NCI-H524 treated with DMSO at 0.1 percent for 48 hours (cell line): Measurements from ENCODE around the gene PLA2G2C.

Experiments used
- DNase-seq: peaks from one replicate; lab custom pipeline; 2025; lab: John Stamatoyannopoulos, UW

PLA2G2C gene

DNA sequence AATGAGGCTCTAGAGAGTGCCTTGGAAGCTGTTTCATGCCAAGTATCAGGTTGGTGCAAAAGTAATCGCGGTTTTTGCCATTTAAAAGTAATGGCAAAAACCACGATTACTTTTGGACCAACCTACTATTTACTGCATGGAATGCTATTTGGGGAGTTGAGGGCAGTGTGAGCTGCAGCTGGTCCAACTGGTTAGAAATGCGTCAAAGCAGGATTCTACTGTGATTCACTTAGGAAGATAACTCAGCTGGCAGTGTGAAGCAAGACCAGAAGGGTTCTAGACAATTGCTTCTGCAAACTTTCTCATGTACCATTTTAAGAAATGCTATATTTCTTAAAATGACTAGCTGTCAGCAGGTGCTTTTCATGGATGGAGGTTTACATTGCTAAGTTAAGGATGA is 21.2 kb upstream of the PLA2G2C start:
- no peak for DNase-seq

DNA sequence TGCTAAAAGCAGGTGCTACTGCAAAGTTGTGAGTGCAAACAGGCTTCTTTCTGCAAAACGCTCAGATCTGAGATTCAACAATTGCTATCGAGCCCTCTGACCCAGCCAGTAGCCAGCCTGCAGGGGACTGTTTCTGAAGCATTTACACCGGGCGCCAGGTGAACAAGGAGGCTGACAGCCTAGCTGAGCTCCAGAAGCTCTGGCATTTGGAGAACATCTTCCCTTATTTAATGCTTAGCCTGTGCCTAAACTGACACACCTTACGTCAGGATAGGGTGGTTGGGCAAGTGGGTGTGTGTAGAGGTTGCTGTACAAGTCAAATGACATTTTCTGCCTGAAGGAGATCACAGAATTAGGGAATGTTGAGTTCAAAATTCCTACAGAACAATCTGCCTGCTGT is 15.8 kb upstream of the PLA2G2C start:
- DNase-seq: no peak

DNA sequence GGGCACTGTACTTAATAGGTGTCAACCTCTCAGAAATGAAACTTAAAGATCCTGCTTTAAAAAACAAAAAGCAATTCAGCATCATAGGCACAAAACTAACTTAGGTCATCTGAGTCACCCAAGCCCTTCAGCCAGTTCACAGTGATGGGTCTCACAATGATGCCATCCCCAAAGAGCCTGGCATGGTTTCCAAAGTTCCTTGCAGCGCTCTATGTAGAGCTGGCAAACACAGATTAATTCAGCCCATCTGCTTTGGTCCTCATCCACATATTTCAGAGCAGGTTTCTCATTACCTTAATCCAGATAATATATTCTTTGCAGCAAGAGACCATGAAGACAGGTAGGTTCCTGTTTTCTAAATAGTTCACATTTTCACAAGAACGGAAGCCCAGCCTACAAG is 14.6 kb upstream of the PLA2G2C start:
- no peak for DNase-seq

DNA sequence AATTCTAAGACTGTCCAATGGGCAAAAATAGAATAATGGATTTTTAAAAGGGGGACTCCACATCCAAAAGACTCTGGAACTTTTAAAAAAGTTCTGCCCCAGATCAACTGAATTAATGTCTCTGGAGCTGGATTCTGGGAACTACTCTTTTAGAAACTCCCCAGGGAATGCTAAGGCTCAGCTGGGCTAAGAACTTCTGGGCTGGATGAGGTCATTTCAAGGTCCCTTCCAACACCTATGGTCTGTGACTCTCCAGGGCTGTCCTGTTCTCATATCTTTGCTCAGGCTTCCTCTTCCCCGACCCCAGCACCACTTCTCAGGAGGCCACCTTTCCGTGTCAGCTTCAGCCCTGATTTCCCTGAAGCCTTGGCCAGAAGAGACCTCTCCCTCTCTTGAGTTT is 13.5 kb upstream of the PLA2G2C start:
- no peak for DNase-seq

DNA sequence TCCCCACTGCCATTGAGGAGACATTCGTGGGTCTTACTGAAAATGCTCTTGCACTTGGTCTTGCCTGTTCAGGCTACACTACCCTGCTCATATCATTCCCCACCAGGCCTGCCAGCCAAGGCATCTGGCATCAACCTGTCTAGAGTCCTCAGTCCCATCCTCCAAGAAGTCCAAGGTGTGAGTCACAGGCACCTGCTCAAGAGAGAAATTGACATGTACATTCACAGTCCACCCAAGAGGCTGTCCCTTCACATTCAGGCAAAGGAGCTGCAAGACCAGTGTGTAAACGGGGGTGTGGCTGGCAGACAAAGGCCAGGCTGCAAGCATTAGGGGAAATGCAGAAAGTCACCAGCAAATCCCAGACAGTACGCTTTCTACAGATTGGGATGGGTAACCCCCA is 13.1 kb upstream of the PLA2G2C start:
- DNase-seq: no peak

DNA sequence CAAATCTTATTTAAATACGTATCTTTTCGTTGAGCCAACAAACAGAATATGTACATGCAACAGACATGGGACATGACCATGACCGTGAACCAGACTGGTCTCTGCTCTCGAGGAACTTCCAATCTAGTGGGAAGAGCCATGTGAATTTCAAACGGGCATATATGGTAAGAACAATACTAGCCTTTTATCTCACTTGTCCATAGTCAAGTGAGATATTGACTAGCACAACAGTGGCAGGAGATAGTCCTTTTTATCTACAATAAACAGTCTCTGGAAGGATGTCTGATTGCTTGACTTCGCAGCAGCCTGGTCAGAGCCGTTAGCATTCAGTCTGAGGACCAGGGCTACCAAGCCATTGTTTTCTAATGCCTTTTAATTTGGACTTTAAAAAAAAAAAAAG is 12.6 kb upstream of the PLA2G2C start:
- no peak for DNase-seq

DNA sequence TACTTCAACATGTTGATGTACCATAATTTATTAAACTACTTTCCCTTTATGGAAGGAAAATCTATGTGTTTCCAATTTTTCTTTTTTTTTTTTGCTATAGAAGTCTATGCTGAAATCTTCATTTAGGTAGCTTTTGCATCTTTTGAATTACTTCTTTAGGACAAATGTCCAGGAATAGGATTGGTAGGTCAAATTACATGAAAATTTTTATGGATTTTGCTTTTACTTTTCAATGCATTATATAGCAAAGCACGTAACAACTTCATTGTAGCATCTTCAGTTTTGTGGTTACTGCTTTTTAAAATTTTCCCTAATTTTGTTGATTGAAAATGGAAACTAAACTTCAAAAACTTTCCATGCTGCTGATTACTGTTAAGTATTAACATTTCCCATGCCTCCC is 12.0 kb upstream of the PLA2G2C start:
- DNase-seq: no peak

DNA sequence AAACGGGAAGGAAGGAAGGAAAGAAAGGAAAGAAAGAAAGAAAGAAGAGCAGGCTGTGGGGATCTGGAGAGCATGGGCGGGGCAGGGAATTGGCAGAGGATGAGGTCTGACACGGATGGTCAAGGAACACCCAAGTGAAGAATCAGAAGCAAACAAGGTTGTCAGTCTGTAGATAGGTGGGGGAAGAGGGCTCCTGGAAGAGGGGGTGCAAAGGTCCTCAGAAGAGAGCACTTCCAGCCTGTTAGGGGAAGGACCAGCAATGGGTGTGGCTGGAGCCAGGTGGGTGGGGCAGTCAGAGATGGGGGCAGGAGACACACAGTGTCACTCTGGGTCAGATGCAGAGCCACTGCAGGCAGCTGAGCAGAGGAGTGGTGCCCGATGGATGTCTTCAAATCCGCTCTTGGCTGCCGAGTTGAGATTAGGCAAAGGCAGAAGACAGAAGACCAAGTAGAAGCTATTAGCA is 11.0 kb upstream of the PLA2G2C start:
- no peak for DNase-seq

DNA sequence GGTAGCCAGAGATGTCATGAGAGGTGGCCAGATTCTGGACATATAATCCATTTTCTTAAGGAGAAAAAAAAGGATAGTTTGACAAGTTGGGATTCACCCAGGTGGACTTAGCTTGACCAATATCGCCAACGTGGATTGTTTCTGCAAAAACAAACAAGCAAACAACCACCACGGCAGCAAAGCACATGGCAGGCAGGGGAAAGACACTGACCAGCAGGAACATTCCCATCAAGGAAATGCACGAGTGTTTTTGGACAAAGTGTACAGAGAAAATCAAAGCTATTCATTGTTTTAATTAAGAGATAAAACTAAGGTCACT is 9.1 kb upstream of the PLA2G2C start:
- no peak for DNase-seq

DNA sequence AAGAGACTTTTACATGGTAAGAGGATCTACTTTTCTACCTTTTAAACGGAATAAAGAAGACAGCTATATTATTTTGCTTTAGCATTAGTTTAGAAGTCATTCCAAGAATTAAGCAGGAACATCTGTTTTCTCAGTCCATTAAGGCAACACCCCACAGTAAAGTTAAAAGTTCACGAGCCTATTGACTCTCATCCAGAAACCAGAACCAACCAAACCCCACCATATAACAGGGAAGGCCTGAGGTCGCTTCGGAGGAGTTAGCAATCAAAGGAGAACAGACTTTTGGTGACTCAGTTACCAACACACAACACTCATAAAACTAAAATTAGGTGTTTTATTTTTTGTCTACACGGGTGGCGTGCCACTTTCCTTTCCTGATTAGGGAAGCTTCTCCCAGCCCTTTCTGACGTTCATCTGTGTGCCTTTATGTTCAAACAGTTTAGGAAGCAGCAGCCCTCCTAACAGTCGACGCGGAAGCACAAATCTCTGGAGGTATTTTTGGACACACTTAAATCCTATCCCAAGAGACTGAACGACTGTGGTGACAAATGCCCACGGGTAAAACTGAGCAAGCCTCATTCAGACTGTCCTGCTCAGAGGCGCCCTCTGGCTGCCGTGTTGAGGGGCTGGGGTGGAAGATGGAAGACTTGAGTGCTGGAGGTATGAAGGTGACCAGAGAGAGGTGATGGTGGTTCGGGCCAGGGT is 8.6 kb upstream of the PLA2G2C start:
- DNase-seq: no peak

DNA sequence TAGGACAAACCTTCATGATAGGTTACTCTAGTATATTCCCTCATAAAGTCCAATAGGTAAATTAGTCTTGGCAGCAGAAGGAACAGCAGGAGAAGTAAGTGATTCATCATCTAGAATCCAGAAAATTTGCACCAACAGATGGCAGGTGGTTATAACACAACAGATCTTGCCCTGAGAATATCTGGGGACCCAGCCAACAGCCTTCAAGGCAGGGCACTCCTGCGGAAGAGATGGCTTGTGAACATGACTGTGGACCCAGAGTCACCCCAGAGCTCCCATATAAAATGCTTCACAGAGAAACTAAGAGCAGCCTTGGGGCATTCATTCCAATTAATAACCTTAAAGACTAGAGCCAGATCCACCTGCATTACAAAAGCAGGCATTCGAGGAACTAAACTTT is 7.9 kb upstream of the PLA2G2C start:
- no peak for DNase-seq

DNA sequence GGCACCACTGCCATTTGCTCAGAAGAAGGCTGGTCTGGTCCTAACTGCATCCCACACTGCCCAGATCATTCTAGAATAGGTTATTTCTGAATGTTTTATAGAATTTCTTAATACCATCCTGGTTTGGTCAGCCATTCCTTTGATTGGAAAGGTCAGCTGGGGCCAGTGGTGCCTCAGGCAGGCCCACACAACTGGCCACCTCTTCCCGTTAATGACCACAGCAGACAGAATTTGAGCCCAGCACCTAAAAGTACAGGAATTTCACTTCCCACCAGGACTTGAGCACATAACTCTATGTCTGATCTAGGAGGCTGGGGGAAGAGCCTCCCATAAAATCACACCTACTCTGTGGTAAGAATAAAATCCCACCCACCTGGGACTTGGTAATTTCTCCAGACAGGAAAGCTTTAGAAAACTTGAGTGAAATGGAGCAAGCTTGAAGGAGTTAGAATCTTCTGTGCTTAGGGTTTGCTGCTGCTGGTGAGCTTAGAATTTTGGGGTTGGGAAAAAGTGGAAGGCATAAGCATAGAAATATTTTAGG is 6.6 kb upstream of the PLA2G2C start:
- DNase-seq: no peak

DNA sequence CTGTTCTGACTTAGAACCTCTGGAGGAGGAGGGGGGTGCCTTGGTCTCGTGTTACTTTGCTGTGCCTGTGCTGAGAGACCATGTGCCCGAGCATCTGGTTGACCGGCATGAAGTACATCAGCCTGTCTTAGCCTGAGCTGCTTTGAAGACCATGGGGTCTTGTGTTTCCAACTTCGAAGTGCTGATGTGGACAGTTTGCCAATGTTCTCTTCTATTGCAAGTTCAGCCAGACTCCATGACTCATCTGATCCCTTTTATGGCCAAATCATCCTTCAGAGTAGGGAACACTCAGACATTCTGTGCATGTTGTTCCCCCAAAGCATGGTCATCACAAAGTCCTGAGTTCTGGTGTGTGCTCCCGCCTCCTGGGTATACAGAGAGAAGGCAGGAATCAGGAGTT is 6.0 kb upstream of the PLA2G2C start:
- no peak for DNase-seq

DNA sequence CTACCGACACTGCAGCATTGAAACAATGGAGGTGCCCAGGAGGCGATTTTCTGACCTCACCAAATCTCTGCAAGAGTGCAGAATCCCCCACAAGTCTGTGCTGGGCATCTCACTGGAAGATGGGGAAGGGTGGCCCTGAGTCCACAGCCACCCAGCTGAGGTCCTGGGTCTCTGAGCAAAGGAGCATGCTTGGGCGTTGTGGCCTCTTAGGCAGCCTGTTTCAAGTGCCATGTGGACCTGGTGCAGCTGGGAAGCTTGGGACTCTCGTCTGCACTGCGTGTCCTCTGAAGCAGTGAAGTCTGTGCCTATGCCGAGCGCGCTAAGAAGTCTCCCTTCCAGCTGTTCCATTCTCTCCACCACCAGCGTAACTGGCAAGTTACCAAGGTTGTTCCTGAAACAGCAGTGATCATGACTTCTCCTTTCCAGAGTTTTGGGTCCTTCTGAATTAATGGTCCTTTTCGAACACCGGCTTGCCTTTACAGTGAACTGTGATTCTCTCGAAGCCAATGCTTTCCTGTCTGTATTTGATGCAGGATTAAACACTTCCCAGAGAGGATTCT is 5.0 kb upstream of the PLA2G2C start:
- no peak for DNase-seq

DNA sequence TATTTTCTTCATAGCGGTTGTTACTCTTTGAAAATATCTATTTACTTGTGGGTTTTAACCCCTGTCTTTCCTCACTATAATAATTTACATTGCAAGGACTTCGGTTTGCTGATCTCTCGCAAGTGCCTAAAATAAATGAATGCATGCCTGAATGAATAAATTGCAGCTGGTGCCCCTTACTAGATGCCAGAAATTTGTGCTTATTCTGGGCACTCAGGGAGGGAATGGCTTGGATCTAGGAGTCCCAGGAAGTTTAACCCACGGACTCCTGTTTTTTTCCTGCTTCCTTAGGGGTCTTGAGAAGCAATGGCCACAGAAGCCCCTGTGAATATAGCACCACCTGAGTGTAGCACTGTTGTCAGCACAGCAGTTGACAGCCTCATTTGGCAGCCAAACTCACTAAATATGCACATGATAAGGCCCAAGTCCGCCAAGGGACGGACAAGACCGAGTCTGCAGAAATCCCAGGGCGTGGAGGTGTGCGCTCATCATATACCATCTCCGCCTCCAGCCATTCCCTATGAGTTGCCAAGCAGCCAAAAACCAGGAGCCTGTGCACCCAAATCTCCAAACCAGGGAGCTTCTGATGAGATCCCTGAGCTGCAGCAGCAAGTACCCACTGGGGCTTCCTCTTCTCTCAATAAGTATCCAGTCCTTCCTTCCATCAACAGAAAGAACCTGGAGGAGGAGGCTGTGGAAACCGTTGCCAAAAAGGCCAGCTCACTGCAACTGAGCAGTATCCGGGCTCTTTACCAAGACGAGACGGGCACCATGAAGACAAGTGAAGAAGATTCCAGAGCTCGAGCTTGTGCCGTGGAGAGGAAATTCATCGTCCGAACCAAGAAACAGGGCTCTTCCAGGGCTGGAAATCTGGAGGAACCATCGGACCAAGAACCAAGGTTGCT is 4.2 kb upstream of the PLA2G2C start:
- no peak for DNase-seq

DNA sequence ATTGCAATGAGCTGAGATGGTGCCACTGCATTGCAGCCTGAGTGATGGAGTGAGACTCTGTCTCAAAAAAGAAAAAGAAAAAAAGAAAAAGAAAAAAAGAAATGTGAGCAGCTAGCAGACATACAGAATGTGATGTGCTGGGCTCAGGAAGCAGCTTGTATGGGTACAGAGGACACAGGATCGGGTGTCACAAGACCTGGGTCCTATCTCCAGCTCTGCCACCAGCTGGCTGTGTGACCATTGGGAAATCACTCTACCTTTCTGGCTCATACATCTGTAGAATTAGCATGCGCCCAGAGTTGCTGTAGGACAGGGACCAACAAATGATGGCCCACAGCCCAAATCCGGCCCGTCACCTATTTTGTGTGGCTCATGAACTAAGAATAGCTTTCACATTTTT is 3.3 kb upstream of the PLA2G2C start:
- DNase-seq: no peak

DNA sequence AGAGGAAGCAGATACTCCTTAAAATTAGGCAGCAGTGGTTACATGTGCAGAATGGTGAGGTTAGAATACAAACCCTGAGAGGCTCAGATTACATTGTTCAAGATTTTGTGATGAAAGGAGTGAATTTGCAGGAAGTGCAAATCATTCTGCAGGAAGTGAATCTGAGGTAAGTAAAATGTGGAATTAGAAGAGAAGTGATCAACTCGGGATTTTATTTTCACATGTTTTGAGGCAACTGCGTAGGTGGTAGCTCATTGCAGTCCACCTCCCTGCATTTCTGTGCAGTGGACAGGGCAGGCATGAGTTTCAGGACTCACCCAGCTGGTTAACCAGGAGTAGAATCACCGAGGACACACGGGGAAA is 2.1 kb upstream of the PLA2G2C start:
- DNase-seq: no peak

DNA sequence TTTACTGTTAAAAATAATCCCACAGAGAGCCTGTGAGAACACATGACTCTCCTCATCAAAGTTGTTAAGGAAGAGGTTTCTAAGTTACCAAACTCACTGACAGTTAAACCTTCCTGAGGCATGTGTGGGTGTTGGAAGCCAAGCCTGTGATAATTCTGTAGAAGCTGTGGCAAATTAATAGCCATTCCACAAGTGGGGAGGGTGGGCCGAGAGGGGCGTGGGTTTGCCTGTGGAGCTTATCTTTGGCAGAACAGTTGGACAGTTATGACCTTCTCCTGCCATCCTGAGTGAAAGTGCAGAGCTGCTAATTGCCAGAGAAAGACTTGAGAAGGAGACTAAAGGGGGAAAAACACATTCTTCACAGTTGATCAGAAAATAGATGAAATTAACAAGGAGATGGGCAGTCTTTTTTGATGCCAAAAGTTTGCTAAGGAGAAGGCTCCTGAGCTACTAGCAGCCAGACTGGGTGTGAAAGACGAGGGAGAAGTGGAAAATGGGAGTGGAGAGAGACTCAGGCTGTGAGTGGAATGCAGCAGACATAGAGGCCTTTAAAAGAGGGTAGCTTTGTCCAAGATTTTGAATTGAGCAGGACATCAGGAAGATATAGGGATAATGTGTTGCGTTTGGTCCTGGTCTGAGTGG is 1.6 kb upstream of the PLA2G2C start:
- DNase-seq: no peak

DNA sequence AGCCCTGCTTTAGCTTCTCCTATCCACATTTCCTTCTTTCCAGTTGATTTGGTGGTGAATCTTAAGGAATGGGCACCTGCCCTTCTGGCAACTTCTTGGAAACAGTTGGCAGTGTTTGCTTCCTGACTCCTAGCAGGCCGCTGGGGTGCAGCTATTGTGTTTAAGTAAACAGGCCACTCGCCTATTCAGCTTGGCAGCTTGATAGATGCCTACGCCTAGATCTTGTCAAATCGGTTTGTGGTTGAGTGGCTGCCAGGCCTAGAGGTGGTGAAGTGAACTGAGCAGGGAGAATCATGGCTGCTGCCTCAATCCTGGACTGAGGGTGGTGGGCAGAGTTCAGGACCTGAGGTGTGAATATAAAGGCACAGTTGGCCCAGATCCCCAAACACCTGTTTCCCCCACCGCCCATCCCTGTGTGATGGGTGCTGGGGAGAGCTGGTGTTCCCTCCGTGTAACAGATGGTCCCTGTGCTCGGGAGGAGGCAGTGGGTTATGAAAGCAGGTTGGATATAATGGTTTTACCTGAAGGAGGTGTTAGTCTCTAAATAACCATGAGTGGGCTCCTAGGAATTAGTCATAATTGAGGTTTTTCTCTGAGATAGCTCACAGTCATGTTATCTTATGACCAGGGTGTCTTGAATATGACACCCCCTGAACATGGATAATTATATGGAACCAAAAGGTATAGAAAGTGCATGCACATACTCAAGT is 940 bp upstream of the PLA2G2C start:
- no peak for DNase-seq

DNA sequence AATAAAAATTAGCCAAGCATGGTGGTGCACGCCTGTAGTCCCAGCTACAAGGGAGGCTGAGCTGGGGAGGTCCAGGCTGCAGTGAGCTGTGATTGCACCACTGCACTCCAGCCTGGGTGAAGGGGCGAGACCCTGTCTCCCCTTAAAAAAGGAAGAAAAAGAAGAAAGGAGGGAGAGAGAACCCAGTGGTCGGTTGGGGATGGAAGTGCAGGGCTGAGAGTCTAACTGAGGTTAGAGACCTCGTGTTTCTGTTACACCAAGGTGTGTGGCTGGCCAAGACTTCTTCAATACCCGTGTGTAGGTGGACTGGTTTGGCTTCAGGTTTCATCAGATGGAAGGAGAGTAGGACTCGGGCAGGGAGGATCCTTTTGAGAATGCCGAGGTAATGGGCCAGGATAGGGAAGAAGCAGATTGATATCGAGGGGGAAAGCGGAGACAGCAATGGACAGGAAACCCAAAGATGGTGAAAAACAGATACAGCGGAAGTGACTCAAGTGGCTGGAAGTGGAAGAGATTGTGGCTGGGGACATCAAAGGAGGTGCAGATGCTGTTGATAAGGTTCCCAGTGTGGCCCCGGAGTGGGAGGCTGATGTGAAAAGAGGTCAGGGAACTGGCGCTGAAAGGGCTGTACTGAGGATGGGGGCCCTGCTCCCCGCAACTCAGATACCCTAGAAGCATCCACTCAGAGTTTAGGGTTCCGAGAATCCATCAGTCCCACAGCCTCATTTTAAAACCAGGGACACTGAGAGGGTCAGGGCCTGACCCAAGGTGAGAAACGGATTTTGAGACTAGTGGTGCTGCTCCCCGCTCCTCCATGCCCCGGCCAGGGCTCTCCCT is 1.1 kb downstream of the PLA2G2C start:
- no peak for DNase-seq

DNA sequence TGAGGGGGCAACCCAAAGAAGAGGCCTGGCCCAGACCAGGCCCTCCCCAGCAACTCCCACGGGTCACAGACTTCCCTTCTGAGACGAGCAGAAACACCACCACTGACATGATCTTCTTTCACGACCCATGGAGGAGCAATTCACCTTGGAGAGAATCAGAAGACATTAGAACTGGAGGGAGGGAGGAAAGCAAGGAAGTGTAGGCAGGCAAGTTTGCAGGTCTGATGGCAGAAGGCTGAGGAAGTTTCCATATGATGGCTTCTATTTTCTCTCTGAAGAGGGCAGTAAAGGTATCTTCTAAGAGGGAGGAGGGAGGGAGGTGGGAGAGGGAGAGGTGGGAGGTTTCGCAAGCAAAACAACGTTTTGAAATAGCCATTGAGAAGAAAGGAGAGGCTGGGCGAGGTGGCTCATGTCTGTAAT is 1.8 kb downstream of the PLA2G2C start:
- DNase-seq: no peak
